Mesodermal cell (in vitro differentiated cells): ENCODE results near the gene PPP1R9B.

Experiments
- H3K27ac ChIP-seq: 2 replicates; pipeline ENCODE4 v1.7.0; 2013; ENCODE audit warnings: mild to moderate bottlenecking, low read depth, low read length, moderate library complexity; ENCODE audit not compliant: severe bottlenecking
- H3K36me3 ChIP-seq: 2 replicates; pipeline ENCODE4 v1.7.1; 2013; ENCODE audit warnings: mild to moderate bottlenecking, low read length, moderate library complexity; ENCODE audit not compliant: control insufficient read depth, insufficient read depth
- H3K4me1 ChIP-seq: one replicate; pipeline ENCODE4 v1.7.1; 2013; ENCODE audit warnings: mild to moderate bottlenecking, low read length; ENCODE audit not compliant: insufficient read depth, control insufficient read depth, poor library complexity, severe bottlenecking
- H3K4me3 ChIP-seq: 2 replicates; pipeline ENCODE4 v1.7.0; 2013; ENCODE audit warnings: low read length, control low read depth, mild to moderate bottlenecking; ENCODE audit not compliant: insufficient read depth, poor library complexity, severe bottlenecking; ENCODE audit errors: extremely low read depth
- H3K9me3 ChIP-seq: 2 replicates; pipeline ENCODE4 v1.7.1; 2013; ENCODE audit warnings: mild to moderate bottlenecking, low read length, moderate library complexity; ENCODE audit not compliant: control insufficient read depth
- WGBS, 2 experiments: methylation state at CpG; one replicate each; pipeline ENCODE4 v1.1.5; 2013; ENCODE audit warnings: missing lambda C conversion rate in 2 of 2; ENCODE audit not compliant: insufficient coverage in 2 of 2; 5-methylcytosine and 5-hydroxymethylcytosine counted together

The PPP1R9B gene

DNA sequence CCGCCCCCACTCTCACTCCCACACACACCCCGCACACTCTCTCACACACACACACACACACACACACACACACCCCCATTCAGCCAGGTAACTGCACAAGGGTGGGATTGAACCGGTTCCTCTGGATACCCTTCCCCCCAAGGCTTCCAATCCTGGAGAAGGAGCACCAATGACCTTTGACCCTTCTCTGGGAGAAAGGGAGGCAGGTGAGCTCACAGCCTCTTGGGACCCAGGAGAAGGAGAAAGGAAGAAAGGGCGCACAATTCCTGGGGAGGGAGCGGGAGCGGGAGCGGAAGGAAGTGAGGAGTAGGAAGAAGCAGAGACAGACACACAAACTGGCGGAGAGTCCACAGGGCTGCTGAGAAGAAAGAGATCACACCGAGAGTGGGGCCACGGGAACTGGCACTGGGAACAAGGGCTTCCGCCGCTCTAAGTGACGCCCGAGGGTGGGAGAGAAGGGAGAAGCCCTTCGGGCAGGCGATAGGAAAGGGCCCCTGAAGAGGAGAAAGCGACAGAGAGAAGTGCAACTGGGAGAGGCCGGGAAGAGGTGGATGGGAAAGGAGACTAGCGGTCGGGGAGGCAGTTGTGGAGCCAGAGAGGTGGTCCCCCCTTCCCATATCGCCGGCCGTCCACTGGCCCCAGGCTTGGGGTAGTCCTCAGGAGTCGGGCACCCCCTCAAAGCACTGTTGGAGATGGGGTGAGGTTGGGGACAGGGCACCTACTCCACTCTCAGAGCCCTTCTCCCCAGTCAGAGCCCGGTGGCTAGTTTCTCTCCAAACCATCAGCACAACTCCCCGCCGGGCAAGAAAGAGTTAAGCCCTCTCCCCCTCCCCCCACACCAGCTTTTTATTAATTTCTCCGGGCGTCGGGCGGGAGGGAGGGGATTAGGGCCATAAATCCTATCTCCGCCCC lies 21.8 kb downstream of the PPP1R9B start:
- peak overlapping the region; percentile 58 for H3K4me3 ChIP-seq
- peak overlapping the region; percentile 68 for H3K27ac ChIP-seq
- no peaks in the 10 kb centered on the region for H3K36me3 ChIP-seq
- no peaks in the 10 kb centered on the region for H3K9me3 ChIP-seq
- 19 to 20% methylated on average over 19 of the region's 32 CpGs for WGBS, 2 experiments
- peaks cover 19% of the 10 kb centered on the region for H3K4me1 ChIP-seq

- 55 to 67% methylated on average over 2 to 4 of the region's 6 CpGs for WGBS, 2 experiments
- Histone ChIP-seq H3K36me3 (no peaks in the 10 kb centered on the region), H3K4me1 (peaks cover 19% of the 10 kb centered on the region), H3K9me3 (no peaks in the 10 kb centered on the region), H3K4me3 (peak overlapping the region; percentile 58), H3K27ac (peak overlapping the region; percentile 29)
These were observed 22.6 kb downstream of the PPP1R9B start for GRCh38 chr17:50127697-50128361.

DNA sequence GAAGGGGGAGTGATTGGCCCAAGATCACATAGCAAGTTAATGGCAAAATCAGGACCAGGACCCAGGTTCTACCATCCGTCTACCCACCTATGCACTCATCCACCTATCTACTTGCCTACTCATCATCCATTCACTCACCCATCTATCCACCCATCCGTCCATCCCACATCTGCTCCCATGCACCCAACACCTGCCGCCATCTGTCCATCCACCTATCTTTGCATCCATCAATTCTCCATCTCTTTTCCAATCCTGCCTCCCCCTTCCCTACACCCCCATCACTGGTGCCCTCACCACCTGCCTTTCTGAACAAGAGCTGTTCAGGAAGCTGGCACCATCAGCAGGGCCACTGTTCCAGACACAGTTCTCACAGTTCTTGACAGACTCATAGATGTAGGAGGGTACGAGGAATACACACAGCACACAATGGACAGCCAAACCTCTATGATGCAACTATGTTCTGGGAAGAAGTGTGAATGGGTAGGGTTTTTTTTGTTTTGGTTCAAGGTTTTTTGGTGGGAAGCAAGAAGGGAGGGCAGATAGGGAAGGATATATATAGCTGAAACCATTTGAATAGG lies 25.0 kb downstream of the PPP1R9B start:
- Histone ChIP-seq H3K27ac (no peak overlapping the region), H3K4me1 (peaks cover 13% of the 10 kb centered on the region), H3K4me3 (no peak overlapping the region), H3K36me3 (no peaks in the 10 kb centered on the region), H3K9me3 (no peaks in the 10 kb centered on the region)
- 98 to 100% methylated on average over 3 of the region's 4 CpGs for WGBS, 2 experiments

- Histone ChIP-seq H3K27ac (peak overlapping the region; percentile 24), H3K4me3 (no peak overlapping the region), H3K4me1 (peaks cover 12% of the 10 kb centered on the region), H3K9me3 (no peaks in the 10 kb centered on the region), H3K36me3 (no peaks in the 10 kb centered on the region)
- 41 to 46% methylated on average over 6 to 9 of the region's 12 CpGs for WGBS, 2 experiments
These were observed 26.7 kb downstream of the PPP1R9B start for GRCh38 chr17:50123649-50124349.

- Histone ChIP-seq H3K36me3 (no peaks in the 10 kb centered on the region), H3K4me1 (peaks cover 9% of the 10 kb centered on the region), H3K4me3 (no peak overlapping the region), H3K9me3 (no peaks in the 10 kb centered on the region), H3K27ac (no peak overlapping the region)
- WGBS, 2 experiments, result 65 to 74% methylated on average over 3 of the region's 3 CpGs
These were observed 27.5 kb downstream of the PPP1R9B start for GRCh38 chr17:50122945-50123344.

DNA sequence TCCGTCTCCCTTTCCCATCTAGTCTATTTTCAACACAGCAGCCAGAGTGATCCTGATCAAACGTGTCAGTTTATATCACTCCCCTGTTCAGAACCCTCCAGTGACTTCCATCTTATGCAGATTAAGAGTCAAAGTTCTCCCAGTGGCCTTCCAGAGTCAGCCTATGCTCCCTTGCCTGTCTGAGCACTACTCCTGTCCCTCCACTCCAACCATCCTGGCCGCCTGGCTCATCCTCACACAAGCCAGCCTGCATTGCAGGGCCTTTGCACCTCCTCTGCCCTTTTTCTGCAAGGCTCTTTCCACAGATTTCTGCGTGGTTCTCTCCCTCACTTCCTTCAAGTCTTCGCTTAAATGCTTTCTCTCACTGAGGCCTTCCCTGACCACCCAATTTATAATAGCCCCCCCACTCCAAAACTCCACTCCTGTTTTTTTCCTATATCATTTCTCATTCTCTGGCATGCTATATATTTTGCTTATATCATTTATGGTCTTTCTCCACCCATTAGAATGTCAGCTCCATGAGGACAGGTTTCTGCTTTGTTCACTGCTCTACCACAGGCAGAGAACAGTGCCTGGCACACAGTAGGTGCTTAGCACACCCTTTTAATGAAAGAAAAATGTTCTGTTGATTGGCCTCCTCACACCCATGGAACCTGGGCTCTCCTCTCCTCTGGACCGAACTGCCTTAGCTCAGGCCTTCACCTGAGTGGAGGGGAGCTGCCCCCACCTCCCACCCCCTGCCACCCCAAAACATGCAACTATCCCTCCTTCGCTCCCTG lies 29.8 kb downstream of the PPP1R9B start:
- Histone ChIP-seq H3K4me1 (peaks cover 9% of the 10 kb centered on the region), H3K4me3 (no peak overlapping the region), H3K9me3 (no peaks in the 10 kb centered on the region), H3K27ac (no peak overlapping the region), H3K36me3 (peaks cover 3% of the 10 kb centered on the region)
- 91 to 93% methylated on average over 5 of the region's 7 CpGs for WGBS, 2 experiments

DNA sequence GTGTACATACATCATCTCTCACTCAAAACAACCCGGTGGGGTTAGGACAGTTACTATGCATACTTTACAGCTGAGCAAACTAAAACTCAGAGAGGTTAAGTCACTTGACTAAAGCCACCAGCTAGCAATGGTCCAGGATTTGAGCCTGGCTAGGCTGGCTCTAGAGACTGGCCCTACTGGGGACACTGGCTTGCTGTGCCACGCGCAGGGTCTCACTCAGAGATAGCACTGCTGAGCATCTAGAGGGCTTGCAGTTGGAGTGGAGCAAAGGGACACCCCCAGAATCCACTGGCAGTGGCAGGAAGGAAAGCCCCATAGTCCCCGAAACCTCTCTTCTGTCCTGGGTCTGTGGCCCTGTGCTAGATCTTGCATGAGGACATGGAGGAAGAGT lies 31.7 kb downstream of the PPP1R9B start:
- Histone ChIP-seq H3K36me3 (peaks cover 11% of the 10 kb centered on the region), H3K27ac (no peak overlapping the region), H3K9me3 (no peaks in the 10 kb centered on the region), H3K4me3 (no peak overlapping the region), H3K4me1 (peaks cover 9% of the 10 kb centered on the region)
- 91 to 95% methylated on average over 4 of the region's 4 CpGs for WGBS, 2 experiments

- Histone ChIP-seq H3K9me3 (no peaks in the 10 kb centered on the region), H3K27ac (no peak overlapping the region), H3K36me3 (peaks cover 17% of the 10 kb centered on the region), H3K4me1 (peaks cover 4% of the 10 kb centered on the region), H3K4me3 (no peak overlapping the region)
- WGBS, 2 experiments, result 95 to 96% methylated on average over 18 to 21 of the region's 23 CpGs
These were observed 32.2 kb downstream of the PPP1R9B start for GRCh38 chr17:50118076-50118827.

DNA sequence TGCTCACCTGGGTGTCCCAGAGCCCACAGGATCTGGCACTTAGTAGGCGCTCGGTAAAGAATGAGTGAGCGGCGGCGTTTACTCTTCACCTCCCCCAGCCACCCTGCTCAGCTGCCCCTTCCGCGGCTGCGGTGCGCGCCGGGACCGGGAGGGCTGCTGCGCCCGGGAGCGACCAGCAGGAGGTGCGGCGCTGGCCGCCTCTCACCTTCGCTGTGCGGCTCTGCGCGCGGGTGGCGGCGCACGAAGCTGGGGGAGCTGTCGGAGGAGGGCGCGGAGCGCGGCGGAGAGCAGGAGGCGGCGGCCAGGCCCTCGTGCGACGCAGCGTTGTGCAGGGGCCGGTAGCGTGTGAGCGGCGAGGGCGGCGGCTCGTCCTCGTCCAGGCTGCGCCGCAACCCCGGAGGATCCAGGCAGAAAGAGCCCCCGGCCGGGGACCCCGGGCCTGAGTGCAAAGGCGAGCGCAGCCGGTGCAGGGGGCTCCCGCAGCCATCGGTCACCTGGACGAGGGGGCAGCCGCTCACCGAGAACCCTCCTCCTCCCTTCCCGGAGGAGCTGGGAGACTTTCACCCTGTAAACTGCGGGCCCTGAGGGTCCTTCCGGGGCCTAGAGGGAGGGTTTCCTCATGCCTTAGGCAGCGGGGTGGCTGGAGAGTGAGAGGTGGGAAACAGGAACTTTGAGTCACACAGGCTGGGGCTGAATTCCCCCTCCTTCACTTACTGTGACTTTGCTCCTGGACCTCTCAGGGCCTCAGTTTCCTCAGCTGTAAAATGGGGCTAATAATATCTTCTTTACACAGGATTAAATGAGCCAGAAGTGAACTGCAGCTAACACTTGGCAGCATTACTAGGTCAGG lies 33.0 kb downstream of the PPP1R9B start:
- Histone ChIP-seq H3K27ac (no peak overlapping the region), H3K4me3 (peak overlapping the region; percentile 14), H3K9me3 (no peaks in the 10 kb centered on the region), H3K36me3 (peaks cover 17% of the 10 kb centered on the region), H3K4me1 (peaks cover 4% of the 10 kb centered on the region)
- 5 to 7% methylated on average over 48 to 50 of the region's 64 CpGs for WGBS, 2 experiments
